ENCODE results near the gene OTOGL.
A peak's percentile ranks its signal among the peaks of the same experiment; 100 is the strongest.
"Not testable (repeated sequence)": the region's sequence is repeated elsewhere in the genome, so short reads cannot be mapped to it uniquely, and the experiment has no call there.

Gene OTOGL

GRCh38 chr12:80219345-80219744, 120.0 kb downstream of the OTOGL start:
- DNase-seq (ENCODE audit: low spot score): no peak
- no peak for ATAC-seq (ENCODE audit: low read depth)
- H3K36me3 ChIP-seq (ENCODE audit: low read depth): no peaks in the 10 kb centered on the region
- H3K4me3 ChIP-seq (ENCODE audit: severe bottlenecking): no peak overlapping the region
- no peak for TF ChIP-seq CTCF (IDR thresholded peaks at IDR 0.05; ENCODE audit: poor library complexity, severe bottlenecking)
- peaks cover 4% of the 10 kb centered on the region for H3K4me1 ChIP-seq (ENCODE audit: insufficient read depth, poor library complexity, severe bottlenecking)
- H3K27me3 ChIP-seq (ENCODE audit: insufficient read depth, poor library complexity, severe bottlenecking): no peaks in the 10 kb centered on the region
- H3K9me3 ChIP-seq (ENCODE audit: severe bottlenecking): no peaks in the 10 kb centered on the region
- no peak overlapping the region for H3K27ac ChIP-seq (ENCODE audit: poor library complexity, severe bottlenecking)

GRCh38 chr12:80222261-80222660, 122.9 kb downstream of the OTOGL start:
- H3K27ac ChIP-seq (ENCODE audit: poor library complexity, severe bottlenecking): no peak overlapping the region
- ATAC-seq (ENCODE audit: low read depth) (no peak), DNase-seq (ENCODE audit: low spot score) (no peak)
- H3K36me3 ChIP-seq (ENCODE audit: low read depth): no peaks in the 10 kb centered on the region
- TF ChIP-seq CTCF (IDR thresholded peaks at IDR 0.05; ENCODE audit: poor library complexity, severe bottlenecking): no peak
- H3K4me1 ChIP-seq (ENCODE audit: insufficient read depth, poor library complexity, severe bottlenecking): peaks cover 9% of the 10 kb centered on the region
- H3K27me3 ChIP-seq (ENCODE audit: insufficient read depth, poor library complexity, severe bottlenecking): no peaks in the 10 kb centered on the region
- H3K9me3 ChIP-seq (ENCODE audit: severe bottlenecking): no peaks in the 10 kb centered on the region
- H3K4me3 ChIP-seq (ENCODE audit: severe bottlenecking): no peak overlapping the region

GRCh38 chr12:80226576-80226975, 127.2 kb downstream of the OTOGL start:
- Histone ChIP-seq H3K4me3 (ENCODE audit: severe bottlenecking) (no peak overlapping the region), H3K9me3 (ENCODE audit: severe bottlenecking) (no peaks in the 10 kb centered on the region), H3K27ac (ENCODE audit: poor library complexity, severe bottlenecking) (no peak overlapping the region), H3K27me3 (ENCODE audit: insufficient read depth, poor library complexity, severe bottlenecking) (no peaks in the 10 kb centered on the region), H3K36me3 (ENCODE audit: low read depth) (no peaks in the 10 kb centered on the region), H3K4me1 (ENCODE audit: insufficient read depth, poor library complexity, severe bottlenecking) (peaks cover 9% of the 10 kb centered on the region)
- DNase-seq (ENCODE audit: low spot score): no peak
- ATAC-seq (ENCODE audit: low read depth): peak; percentile 44; the same call in 1 of the 3 replicates
- no peak for TF ChIP-seq CTCF (IDR thresholded peaks at IDR 0.05; ENCODE audit: poor library complexity, severe bottlenecking)

- H3K27me3 ChIP-seq (ENCODE audit: insufficient read depth, poor library complexity, severe bottlenecking); H3K36me3 ChIP-seq (ENCODE audit: low read depth); H3K4me1 ChIP-seq (ENCODE audit: insufficient read depth, poor library complexity, severe bottlenecking); H3K9me3 ChIP-seq (ENCODE audit: severe bottlenecking); DNase-seq (ENCODE audit: low spot score); H3K4me3 ChIP-seq (ENCODE audit: severe bottlenecking); H3K27ac ChIP-seq (ENCODE audit: poor library complexity, severe bottlenecking); ATAC-seq (ENCODE audit: low read depth): not testable (repeated sequence)
Measured at GRCh38 chr12:80227904-80228303, 128.6 kb downstream of the OTOGL start.

- Histone ChIP-seq H3K9me3 (ENCODE audit: severe bottlenecking) (no peaks in the 10 kb centered on the region), H3K36me3 (ENCODE audit: low read depth) (no peaks in the 10 kb centered on the region), H3K27ac (ENCODE audit: poor library complexity, severe bottlenecking) (no peak overlapping the region), H3K27me3 (ENCODE audit: insufficient read depth, poor library complexity, severe bottlenecking) (no peaks in the 10 kb centered on the region), H3K4me1 (ENCODE audit: insufficient read depth, poor library complexity, severe bottlenecking) (peaks cover 5% of the 10 kb centered on the region), H3K4me3 (ENCODE audit: severe bottlenecking) (no peak overlapping the region)
- DNase-seq (ENCODE audit: low spot score) (no peak), ATAC-seq (ENCODE audit: low read depth) (no peak)
- TF ChIP-seq CTCF (IDR thresholded peaks at IDR 0.05; ENCODE audit: poor library complexity, severe bottlenecking): no peak
Measured at GRCh38 chr12:80230068-80230467, 130.7 kb downstream of the OTOGL start.

All from RWPE2 (cell line).